HG03159 (cell line): ENCODE measurements around the gene OPCML.

Source experiments
- ATAC-seq: cut with Tn5 transposase; IDR thresholded peaks from one replicate; pipeline ENCODE4 v1.9.1; 2021; ENCODE audit warnings: mild to moderate bottlenecking, moderate library complexity; ENCODE audit not compliant: unreplicated experiment

OPCML gene

DNA sequence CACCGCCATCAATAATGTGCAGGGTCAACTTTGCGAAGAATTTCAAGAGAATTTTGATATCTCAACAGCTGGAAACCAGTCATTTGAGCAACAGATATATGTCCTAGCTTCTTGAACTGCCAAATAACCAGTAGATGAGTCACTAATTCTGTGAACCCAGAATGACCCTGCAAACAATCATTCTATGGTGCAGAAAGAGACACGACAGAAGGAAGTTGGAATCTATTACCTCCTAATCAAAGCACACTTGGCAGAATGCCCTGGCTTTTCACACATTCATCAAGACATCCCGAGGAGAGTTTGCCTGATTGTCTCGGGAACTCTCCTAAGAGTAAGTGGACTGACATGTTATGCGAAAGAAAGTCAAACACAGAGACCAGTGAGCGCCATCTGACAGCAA lies 621.1 kb downstream of the OPCML start:
- ATAC-seq = no peak

DNA sequence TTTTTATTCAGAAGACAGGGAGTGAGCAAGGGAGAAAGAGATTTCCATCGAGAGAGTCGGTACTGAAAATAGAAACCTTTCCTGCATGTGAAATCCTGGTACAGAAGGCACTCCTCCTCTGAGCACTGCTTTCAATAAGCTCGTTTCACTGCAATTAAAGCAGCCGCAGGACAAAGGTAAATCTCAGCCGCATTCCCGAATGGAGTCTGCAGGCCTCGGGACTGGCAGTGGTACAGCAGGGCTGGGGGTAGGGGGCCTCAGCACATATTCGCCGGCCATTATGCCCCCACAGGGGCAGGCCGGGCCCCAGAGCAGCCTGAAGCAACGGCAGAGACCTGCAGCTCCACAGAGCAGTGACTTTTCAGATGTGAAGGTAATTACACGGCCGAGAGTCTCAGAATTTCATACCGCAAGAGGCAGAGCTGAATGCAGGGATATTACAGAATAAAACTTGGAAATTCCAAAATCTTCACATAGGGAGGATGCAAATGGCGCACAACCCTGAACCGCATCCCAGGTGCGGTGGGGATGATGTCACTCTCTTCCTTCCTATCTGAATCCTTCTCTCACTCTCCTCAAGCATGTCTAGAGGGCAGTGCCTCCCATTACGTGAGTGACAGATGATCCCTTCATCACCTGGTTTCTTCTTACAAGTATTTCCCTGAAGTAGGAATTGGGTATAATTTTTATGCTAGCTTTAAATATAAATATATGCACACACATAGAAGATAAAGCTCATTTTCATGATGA lies 622.1 kb downstream of the OPCML start:
- no peak for ATAC-seq

DNA sequence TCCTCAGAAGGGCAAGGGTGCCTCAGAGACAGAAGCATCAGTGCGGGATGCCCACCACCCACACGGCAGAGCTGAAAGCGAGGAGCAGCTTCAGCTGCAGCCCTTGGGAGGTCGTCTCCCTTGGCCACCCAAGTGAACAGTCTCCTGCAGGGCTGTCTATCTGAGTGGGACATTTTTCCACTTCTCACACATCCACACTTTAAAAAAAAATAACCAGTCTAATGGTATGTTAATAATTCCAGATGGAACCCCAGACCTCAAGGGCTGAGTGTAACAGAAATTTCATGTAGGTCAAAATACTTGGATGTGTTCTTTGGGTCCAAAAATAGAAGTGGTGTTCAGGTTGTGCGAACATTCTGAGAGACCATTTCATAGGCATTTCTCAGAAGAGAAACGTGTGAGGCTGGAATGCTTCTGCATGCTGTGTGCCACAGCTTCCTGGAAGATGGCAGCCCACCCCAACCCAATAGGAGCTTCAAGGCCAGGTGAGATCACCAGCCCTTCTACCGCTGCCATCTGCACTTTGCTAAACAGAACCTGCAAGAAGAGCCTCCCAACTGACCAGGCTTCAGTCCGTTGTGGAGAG lies 623.2 kb downstream of the OPCML start:
- no peak for ATAC-seq

DNA sequence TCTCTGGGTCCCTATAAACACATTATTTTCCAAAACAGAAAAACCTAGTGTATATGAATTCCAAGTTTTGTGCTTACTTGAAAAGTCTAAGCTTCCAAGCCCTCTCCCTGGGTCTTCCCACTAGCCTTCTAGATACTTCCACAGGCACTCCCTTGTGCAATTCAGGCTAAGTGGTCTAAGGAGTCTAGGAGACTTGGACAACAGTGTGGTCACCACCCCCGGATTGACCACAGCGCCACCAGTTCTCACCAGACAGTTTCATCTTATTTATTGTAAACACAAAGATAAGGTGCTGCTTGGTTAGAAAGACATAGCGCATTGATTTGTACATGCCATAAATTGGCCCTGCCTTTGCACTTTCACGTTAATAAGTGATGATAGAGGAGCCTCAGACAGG lies 623.9 kb downstream of the OPCML start:
- ATAC-seq = no peak

DNA sequence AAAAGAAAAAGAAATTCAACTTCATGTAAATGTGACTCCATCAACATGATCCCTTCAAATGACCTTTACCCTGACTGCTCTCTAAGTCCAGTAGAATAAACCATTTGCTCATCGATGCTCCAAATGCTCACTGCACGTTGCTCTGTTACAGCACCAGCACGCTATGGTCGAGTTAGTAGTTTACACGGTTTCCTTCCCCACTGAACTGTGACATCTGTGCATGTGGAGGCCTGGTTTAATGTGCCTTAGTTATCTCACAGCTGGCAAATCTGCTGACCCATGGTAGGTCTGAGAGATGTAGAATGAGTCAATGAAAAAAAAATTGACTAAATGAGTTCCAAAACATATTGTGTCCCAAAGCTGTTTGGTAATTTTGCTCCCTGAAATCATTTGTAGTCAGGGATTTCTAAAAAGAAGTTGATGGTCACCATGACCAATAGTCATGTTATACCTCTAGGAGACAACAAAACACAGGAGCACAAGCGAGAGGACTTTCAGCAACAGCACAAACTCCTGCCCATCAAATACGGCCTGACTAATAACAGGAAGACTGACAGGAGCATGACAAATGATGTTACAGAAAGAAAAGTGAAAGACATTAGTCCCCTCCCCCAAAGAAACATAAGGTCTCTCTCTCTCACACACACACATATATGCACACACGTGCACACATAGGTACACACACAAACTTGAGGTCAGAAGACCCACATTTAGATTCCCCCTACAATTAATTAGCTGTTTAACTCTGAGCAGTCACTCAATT lies 624.5 kb downstream of the OPCML start:
- ATAC-seq = no peak

DNA sequence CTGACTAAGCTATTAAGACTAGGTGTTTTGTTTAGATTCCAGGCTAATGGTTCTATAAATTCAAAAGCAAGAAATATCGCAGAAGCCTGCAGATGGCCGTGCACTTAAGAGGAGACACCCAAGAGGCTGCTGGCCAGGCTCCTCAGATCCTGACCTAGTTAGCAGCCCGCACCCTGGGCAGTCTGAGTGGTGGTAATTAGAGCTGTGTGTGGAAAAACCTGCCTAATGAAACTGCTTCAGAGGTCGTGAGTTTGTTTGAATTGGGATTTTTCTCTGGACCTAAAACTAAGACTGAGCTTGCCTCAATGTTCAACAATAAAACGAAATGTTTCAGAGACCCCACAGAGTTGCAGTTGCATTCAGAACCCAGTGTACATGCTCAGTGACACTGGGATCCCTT lies 627.7 kb downstream of the OPCML start:
- ATAC-seq = no peak

DNA sequence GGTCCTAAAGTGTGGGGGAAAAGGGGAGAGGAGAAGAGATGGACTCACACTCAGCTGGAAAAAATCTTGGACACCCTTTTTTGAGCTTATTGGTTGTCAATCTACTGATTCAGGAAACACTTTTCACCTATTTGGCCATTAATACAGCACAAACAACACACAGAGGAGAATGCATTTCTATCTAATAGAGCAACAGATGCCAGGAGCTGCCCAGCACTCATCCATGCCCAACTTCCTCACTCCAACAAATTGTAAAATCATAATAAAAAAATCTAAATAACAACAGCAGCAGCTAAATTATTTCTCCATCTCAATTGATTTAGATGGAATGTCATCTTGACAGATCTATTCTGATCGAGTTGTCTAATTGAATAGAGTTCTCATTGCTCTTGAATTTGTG lies 628.2 kb downstream of the OPCML start:
- no peak for ATAC-seq

DNA sequence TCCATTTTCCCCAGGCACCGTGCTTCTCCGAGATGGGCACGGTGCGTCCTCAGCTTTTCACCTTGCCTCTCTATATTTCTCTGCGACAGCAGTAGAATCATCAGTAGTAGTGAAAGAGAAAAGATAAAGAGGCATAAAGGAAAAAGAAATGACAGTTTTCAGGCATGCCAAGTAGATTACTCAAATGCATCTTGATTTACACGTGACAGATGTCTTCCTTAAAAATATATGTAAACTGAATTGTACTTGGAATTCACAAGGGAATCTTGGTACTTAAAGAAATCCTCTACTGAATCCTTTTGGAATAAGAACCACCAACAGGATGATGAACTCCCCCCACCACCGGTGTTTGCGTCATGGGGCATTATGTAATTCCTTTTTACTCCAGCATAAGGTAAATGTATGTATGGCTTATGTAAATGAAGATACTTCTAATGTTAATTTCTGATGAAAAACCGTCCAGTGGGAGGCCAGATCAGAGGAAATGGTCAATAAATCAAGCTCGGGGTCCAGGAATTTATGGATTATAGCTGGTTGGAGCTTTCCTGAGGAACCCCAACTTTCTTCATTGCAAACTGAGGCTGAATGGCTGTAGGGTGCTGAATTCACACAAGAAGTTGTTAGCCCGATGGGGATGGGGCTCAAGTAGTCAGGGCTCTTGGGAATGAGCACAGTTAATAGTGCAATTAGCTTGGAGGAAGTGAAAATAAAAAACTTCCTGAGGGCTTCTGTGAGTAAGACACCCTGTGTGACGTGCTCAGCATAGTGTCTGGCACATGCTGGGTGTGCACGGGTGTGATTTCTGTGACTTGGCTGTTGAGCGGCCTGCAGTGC lies 630.4 kb downstream of the OPCML start:
- ATAC-seq = no peak

DNA sequence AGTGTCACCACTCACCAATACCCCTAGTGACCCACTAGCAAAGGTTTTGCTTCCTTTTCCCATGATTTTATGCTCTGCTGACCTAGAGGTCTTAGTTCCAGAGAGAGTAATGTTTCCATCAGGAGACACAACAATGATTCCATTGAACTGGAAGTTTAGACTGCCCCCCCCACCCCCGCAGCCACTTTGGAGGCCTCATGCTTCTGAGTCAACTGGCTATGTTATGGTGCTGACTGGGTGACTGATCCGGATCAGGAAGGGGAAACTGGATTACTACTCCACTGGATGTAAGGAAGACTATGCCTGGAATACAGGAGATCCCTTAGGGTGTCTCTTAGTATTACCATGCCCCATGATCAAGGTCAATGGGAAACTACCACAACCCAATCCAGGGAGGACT lies 633.6 kb downstream of the OPCML start:
- no peak for ATAC-seq

DNA sequence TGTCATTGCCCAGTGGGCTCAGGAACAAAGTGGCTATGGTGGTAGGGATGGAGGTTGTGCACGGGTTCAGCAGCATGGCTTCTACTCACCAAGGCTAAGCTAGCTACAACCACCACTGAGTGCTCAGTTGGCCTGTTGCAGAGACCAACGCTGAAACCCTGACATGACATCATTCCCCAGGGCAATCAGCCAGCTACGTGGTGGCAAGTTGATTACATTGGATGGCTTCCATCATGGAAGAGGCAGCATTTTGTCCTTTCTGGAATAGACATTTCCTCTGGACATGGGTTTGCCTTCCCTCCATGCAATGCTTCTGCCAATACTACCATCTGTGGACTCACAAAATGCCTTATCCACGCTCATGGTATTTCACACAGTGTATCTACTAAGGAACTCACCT lies 634.3 kb downstream of the OPCML start:
- ATAC-seq = no peak

DNA sequence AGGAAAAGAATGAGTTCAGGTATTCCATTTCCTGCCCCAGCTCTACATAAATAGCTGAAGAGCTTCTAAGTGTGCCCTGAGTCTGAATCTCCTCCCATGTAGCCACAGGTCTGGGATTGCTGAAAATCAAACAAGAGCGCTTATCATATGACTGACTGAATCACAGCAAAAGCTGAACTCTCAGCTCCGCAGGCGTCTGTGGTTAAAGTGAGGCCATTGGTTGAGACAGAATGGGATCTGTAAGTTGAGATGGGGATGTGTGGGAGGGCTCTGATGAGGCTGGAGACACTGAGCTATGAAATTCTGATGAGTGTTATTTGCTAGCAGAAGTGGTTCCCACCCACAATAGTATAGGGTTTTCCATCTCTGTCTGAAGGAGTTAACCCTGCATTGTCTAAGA lies 637.0 kb downstream of the OPCML start:
- ATAC-seq = no peak

DNA sequence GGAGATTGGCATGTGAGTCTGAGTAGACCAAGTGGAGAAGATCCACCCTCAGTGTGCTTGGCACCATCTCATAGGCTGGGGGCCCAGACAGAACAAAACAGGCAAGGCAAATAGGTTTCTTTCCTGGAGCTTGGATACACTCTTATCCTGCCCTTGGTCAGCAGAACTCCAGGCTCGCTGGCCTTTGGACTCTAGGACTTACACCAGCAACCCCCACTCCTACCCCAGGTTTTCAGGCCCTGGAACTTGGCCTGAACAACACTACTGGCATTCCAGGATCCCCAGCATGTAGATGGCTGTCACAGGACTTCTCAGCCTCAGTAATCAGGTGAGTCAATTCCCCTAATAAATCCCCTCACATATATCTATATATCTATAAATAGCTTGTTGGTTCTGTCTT lies 637.7 kb downstream of the OPCML start:
- no peak for ATAC-seq

DNA sequence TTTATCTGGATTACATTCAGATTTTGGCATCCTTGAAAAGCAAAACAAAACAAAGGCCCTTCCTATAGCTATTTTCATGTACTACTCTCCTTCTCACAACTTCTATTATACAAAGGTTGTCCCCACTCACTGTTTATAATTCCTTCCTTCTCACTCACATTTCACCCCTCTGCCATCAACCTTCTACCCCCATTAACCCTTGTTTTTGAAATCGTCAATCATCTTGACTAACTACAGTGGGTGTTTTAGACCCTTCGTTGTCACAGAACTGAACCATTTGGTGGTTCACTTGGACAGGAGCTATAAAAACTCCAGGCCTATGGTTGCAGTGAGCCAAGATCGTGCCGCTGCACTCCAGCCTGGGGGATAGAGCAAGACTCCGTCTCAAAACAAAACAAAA lies 639.4 kb downstream of the OPCML start:
- no peak for ATAC-seq

DNA sequence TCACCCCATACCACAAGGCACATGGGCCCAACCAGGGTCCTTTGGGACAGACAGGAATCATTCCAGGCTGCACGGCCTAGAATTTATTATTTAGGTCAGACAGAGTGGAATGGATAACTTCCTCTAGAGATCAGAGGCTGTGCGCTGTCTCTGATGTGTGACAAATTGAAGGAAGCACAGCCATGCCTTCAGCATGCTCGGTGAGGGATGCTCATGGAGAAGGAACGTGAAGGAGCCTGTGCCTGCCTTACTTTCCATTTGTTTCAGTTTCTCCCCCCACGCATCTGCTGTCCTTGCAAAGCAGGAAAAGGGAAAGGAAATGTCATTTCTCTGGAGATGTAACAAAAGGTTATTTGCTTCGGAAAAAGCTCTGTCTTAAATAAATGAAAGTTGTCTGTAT lies 644.1 kb downstream of the OPCML start:
- ATAC-seq = no peak

DNA sequence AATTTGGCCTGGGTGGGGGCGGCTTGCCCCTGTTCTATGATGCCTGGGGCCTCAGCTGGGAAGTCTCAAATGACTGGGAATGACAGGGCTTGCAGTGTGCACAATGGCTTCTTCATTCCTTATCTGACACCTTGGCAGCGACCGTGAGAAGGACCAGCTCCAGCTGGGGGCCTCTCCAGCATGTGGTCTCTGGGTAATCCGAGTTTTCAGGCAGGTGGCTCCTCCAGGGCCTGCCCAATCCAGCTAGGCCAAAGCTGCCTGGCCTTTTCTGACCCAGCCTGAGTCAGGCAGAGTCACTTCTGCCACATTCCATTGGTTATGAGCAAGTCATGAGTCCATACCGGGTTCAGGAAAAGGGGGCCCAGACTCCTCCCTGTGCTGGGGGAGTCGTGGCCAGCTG lies 646.0 kb downstream of the OPCML start:
- ATAC-seq = no peak

DNA sequence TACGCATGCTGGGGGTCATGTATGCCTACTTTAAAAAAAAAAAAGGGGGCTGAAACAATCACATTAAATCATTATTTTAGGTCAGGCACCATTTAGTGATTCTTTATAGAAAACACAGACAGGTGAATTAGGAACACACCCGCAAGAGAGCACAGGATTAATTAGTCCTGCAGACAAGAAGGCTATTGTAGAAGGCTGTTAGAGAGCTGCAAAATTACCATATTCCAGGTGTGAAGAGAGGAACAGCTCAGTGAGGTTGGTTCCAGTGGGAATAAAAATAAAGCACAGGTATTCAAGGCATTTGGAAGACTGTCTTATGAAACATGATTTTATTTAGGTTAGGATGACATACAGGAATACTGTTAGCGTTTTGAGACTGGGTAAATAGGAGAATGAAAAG lies 649.1 kb downstream of the OPCML start:
- no peak for ATAC-seq

DNA sequence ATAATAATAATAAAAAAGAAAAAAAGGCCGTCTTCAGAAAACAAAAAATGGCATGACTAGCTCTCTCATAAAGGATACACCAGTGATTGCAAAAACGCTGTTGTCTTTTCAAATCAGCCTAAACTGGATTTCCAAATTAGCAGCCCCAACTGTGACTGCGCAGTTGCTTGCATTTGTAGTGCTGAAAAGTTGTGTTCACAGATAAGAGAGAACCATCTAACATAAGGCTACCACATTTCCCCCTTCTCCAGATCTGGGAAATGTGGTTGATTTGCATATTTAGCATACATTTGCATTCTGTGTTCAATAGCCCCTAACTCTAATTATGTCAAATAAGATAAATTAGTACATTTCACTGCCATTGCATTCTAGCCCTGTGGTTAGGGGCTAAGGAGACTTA lies 650.7 kb downstream of the OPCML start:
- no peak for ATAC-seq

DNA sequence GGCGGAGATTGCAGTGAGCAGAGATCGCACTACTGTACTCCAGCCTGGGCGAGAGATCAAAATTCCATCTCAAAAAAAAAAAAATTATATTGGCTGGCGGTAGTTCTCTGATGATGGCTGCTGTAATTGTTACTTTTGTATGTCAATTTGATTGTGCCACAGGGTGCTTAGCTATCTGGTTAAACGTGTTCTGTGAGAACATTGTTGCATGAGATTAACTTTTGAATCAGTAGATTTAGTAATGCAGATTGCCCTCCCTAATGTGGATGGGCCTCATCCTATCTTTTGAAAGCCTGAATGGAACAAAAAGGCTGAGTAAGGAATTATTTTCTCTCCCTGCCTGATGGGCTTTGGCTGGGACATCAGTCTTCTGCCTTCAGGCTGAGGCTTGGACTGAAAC lies 654.2 kb downstream of the OPCML start:
- ATAC-seq = no peak

DNA sequence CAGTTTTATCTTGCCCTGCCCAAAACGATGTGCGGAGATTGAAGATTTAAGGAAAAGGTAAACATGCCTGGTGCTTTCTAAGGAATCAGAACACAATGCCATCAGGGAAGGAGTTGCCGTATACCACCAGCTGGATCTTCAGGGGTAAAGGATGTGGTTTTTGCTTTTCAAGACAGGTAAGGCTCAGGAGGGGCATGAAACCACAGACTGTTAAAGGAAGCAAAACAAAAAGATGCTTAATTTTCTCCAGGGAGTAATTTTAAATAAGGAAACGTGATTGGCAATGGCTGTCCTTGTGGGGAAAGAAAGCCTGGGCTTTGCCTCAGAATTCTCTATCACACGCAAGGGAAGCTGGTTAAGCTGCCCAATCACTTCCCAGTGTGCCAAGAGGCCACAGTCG lies 655.6 kb downstream of the OPCML start:
- ATAC-seq = no peak

DNA sequence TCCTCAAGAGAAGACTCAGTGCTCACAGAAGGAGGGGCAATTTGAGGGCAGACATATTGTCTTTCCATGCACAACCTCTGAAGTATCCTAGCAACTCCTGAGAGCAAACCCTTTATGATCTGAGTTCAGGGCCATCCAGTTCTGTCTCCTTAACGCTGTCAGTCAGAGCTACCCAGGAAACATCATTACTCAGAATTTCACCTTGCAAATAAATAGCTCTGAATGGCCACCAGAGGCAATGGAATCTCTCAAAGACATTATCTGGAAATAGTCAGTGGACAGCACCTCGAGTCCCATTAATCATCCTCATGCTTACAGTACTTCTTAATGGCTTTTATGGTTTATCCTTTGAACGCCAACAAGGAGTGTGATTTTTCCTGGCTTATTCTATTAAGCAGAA lies 656.1 kb downstream of the OPCML start:
- ATAC-seq = no peak

DNA sequence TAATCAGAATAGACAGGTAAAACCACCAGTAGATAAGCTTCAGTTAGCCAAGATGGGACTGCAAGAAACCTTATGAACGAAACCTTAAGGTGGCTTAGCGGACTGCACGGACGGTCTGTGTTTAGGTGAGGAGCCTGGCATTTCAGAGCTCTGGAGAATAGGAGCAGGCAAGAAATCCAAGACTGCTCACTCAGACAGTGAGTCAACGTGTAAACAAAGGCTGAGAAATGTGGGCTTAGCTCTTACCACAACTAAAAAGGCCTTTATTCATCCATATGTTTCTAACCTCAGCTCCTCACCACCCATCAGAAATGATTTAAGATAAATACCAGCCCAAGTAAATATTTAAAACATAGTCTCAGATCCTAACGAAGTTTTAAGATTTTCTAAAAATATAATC lies 657.7 kb downstream of the OPCML start:
- ATAC-seq = no peak
